Left cardiac atrium (tissue), 4 donors: ENCODE measurements around the gene KIF5B. TPM values are rescaled to one million over a fixed set of nuclear protein-coding genes. Genes with fewer than 3 reads are reported as not detected.
"Not testable (repeated sequence)": the region's sequence is repeated elsewhere in the genome, so short reads cannot be mapped to it uniquely, and the experiment has no call there.

Experiments used
- ATAC-seq, 2 donors: fragments of 200-7000 bp; cut with Tn5 transposase; one replicate each; pipeline ENCODE4 v1.9.1; 2020; ENCODE audit warnings: mild to moderate bottlenecking in 2 of 2, moderate library complexity in 2 of 2
- DNase-seq: peaks from one replicate; pipeline ENCODE4 v3.0.0-alpha.2; 2020
- intact Hi-C, 2 donors: fragments of 100-400 bp; cut with DNase I; formaldehyde crosslinking; loops; one replicate each; pipeline versions ENCODE4 v1.14.1 to v1.15.1; 2022 to 2023
- total RNA-seq, 2 donors: library from RNA; stranded (reverse); fragmentation: NEBNext Ultra II Directional; extraction: Animal tissue kit (Norgen Biotek cat#: 25700); gene quantifications; one replicate each; pipeline ENCODE4 v1.2.1, GENCODE V29; 2021
- donor health status: DM: no; HTN: yes; CAD: no.
- donor health status: DM: no; HTN: yes; CAD: no; lungs with severe emphysema.
- donor health status: DM: yes; HTN: yes; CAD: no.
- donor health status: Dilated cardiomyopathy.

Gene KIF5B
- total RNA-seq, 2 donors from 2014 or later = 124 to 133 TPM

DNA sequence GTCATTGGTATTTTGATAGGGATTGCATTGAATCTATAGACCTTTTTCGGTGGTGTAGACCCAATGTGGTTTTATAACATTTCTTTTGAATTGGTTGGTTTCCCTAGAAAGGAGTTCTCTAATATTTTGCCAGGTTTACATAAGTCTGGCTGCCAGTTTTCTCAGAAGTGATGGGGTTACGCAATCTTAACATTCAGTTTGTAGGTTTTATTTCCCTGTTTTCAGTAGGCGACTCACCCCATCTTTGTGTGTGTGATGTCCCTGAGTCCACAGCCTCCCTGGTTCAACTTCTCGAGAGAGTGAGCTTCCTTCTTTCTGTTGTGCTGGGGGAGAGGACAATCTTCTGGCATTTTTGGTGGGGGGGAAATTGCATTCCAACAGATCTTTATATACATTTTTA is 9.6 kb upstream of the KIF5B start:
- no peak for DNase-seq
- intact Hi-C loops = no loop called here
- ATAC-seq = peak; percentile 34 to 44

DNA sequence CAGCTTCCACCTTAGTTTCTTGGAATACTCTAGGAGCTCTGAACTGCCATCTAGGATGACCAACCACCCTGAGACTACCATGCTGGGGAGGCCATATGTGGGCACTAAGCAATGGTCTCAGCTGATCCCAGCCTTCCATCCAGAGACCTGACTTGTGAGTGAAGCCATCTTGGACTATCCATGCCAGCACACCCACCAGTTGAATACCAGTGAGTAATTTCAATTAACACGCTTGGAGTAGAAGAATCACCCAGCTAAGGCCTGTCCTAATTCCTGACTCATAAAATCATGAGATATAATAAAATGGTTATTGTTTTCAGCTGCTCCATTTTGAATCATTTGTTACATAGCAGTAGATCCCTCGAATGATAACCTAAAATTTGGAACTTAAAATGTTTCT is 5.2 kb upstream of the KIF5B start:
- ATAC-seq = no peak
- intact Hi-C loops = no loop called here
- no peak for DNase-seq

- no peak for ATAC-seq
- no peak for DNase-seq
- intact Hi-C loops = no loop called here
Observed at GRCh38 chr10:32060347-32060746, 4.1 kb upstream of the KIF5B start.

DNA sequence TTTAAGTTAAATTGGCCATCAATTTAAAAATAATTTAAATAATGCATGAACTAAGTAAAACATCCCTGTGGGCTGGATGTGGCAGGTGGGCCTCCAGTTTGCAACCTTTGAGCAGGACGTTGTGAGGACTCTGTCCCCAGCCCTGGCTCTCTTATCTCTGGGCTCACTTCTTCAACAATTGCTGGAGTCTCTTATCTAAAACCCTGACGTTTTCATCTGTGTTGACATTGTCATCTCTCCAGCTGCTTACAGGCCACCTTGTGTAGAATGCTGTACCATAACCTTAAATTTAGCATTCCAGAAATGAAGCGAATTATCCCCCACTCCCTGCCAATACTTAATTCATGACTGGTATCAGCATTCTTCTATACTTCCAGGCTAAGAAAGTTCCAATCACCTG is 3.2 kb upstream of the KIF5B start:
- no peak for DNase-seq
- intact Hi-C loops = loop anchor here in 1 of 2 donors (10.0 kb wide), 1 partner anchor 135 kb away; no protein-coding TSS in a partner anchor
- no peak for ATAC-seq

DNA sequence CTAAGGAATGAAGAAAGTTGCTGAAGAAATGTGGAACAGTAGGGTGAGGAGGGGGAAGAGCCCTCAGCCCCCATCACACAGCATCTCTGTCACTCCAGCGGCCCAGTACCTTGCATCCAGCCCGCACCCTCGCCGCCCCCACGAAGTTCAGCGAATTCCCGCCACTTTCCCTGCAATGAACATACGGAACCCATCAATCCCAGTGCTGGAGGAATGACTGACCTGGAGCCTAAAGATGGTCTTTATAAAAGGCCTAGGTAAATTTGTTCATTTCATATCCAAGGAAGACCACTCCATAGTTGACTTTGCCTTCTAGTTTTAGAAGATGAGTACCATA is 779 bp upstream of the KIF5B start:
- intact Hi-C loops = loop anchor here in 1 of 2 donors (10.0 kb wide), 1 partner anchor 138 kb away; no protein-coding TSS in a partner anchor
- DNase-seq (no peak), ATAC-seq (no peak)

GRCh38 chr10:32055478-32056135 is 618 bp downstream of the KIF5B start:
- intact Hi-C loops = loop anchor here in 1 of 2 donors (10.0 kb wide), 1 partner anchor 139 kb away; no protein-coding TSS in a partner anchor
- peak; percentile 72 for DNase-seq
- peak; percentile 78 to 86 for ATAC-seq

DNA sequence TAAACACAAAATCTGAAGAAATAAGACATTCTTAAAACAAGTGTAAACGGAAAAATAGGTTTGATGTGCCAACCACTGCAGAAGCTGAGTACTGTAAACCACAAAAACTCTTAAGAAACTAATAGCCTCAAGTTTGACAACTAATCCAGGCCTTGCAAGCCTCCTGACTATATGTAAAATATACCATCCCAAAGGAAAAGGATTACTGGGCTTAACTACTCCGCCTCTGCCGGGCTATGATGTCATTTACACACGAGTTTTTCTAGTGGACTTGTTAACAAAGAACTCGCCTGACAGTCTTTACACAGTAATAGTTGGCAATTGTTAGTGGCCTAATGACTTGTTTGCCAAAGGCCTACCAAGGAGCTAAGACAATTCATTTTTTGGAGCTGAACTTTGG is 2.1 kb downstream of the KIF5B start:
- ATAC-seq (no peak), DNase-seq (no peak)
- intact Hi-C loops = loop anchor here in 1 of 2 donors (10.0 kb wide), 1 partner anchor 141 kb away; no protein-coding TSS in a partner anchor

- intact Hi-C loops = loop anchor here in 1 of 2 donors (10.0 kb wide), 1 partner anchor 141 kb away; no protein-coding TSS in a partner anchor
- ATAC-seq, DNase-seq: not testable (repeated sequence)
Observed at GRCh38 chr10:32053392-32053791, 2.8 kb downstream of the KIF5B start.

GRCh38 chr10:32051926-32052325 is 4.3 kb downstream of the KIF5B start:
- ATAC-seq (no peak), DNase-seq (no peak)
- intact Hi-C loops = loop anchor here in 1 of 2 donors (10.0 kb wide), 1 partner anchor 143 kb away; no protein-coding TSS in a partner anchor

DNA sequence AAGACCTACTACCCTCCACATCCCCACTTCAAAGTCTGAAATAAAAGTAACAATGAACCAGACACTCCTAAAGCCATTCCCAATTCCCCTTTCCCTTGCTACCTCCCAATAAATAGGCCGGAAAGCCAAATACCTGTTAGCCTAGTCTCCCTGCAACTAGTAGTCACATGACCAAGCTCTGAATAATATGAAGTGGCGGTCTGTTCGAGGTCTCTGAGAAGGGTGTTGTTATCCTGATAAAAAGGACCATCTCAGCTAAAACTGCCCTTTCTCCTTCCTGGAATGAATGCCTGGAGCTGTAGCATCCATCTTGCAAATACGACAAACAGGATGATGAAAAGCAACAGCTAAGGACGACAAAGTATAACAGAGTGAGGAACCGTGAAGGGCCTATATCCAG is 6.0 kb downstream of the KIF5B start:
- intact Hi-C loops = loop anchor here in 1 of 2 donors (10.0 kb wide), 1 partner anchor 145 kb away; no protein-coding TSS in a partner anchor
- ATAC-seq (no peak), DNase-seq (no peak)

- no peak for DNase-seq
- intact Hi-C loops = no loop called here
- no peak for ATAC-seq
Observed at GRCh38 chr10:32049113-32049512, 7.1 kb downstream of the KIF5B start.

DNA sequence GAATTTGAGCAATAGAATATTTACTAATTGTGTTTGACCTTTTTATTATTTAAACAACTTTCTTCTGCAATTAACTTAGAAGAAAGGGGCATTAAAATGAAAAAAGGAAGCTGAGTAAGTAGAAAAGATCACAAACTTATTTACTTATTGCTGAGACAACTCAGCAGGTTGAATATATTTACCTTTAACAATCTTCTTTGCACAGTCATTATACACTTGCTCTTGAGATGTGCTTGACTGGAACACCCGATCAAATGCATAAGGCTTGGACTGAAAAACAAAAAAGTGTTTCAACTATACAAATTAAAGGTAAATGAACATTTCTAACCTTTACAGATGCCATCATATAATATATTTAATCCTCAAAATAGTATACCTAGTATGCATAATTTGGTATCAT is 7.9 kb downstream of the KIF5B start:
- intact Hi-C loops = no loop called here
- DNase-seq = no peak
- no peak for ATAC-seq

- DNase-seq (no peak), ATAC-seq (no peak)
- intact Hi-C loops = no loop called here
Observed at GRCh38 chr10:32047881-32048280, 8.3 kb downstream of the KIF5B start.

DNA sequence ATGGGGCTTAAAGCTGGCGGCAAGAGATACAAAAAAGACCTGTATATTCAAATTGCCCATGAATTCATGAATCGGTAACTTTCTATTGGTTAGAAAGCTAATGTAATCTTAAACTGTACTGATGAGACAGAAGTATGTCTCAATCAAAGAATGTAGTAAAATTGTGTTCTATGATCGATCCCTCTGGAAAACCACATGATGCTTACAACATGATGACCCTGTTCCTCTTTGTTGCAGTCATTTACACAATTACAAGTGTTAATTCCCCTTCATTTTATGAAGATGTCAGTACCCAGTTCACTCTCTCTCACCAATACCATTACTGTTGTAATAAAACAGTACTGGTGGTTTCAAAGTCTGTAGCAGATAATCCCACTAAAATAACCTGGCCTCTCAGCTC is 10.1 kb downstream of the KIF5B start:
- DNase-seq (no peak), ATAC-seq (no peak)
- intact Hi-C loops = no loop called here

GRCh38 chr10:32042730-32043129 is 13.5 kb downstream of the KIF5B start:
- intact Hi-C loops, ATAC-seq: not testable (repeated sequence)

DNA sequence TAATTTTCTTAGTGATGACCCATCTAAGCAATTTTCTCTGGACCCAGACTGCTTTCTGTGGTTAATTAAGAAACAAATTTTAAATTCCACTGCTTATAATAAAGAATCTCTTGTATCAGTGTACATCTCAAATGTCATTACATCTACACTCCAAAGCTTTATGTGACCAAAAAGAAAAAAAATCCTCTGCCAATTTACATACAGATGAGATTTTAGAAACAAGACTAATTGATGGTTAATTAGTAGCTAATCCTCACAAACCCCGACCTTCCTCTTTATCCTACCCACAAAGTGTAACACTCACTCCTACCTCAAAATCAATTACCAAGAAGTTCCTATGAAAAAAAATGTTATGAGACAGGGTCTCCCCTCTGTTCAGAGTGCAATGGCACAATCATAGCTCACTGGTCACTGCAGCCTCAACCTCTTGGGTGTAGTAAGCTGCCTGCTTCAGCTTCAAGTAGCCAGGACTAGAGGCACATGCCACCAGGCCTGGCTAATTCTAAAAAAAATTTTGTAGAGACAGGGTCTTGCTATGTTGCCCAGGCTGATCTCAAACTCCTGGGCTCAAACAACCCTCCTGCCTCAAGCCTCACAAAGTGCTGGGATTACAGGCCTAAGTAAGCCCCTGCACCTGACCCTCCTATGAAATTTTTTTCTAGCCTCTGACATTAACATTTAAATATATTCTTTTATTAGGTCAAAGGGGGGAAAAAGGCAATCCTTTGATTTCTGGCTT is 14.8 kb downstream of the KIF5B start:
- peak in 1 of 2 donors; percentile 26 for ATAC-seq
- intact Hi-C loops = no loop called here
- DNase-seq = no peak

More at GRCh38 chr10:32042730-32043129, 13.5 kb downstream of the KIF5B start:
- DNase-seq = not testable (repeated sequence)

GRCh38 chr10:32039734-32040133 is 16.5 kb downstream of the KIF5B start:
- DNase-seq (no peak), ATAC-seq (peak; percentile 58 to 68)
- intact Hi-C loops = no loop called here

DNA sequence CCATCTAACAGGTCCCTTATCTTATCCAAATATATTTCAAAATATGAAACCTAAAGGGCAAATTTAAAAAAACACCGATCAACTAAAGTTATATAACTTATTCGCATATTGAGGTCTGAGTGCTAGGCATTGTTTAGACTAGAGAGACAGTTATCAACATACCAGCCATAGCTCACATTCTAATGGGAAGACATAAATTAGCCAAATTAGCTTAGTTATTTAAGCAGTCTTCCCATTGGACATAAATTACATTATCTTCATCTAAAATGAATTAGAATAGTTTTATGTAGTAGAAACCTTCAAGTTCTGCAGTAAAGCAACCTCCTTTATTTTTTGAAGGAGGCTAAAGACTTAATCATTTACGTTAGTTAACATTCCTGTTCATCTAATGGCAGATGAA is 17.4 kb downstream of the KIF5B start:
- DNase-seq = no peak
- ATAC-seq = no peak
- intact Hi-C loops = no loop called here

GRCh38 chr10:32036922-32037321 is 19.3 kb downstream of the KIF5B start:
- DNase-seq (no peak), ATAC-seq (no peak)
- intact Hi-C loops = no loop called here

DNA sequence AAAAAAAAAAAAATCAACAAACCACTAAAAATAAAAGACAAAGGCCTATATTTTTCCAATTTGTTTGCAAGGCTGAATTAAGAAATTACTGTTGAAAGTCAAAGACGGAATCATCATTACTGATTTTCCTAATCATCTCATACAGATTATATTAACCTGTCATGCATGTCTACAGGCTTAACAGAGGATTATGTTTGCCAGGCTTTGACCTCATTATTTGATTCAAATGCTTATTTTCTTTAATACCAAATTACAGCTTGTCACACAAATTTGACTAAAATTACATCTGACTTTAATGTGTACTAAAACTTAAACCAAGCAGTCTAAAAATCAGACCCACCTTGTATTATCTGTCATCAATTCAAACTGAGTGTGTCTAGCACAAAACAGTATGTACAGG is 21.2 kb downstream of the KIF5B start:
- intact Hi-C loops = no loop called here
- ATAC-seq = no peak
- no peak for DNase-seq
